Nephron progenitor cell (in vitro differentiated cells): ENCODE data around the gene ACE.

Source experiments
- DNase-seq: peaks from one replicate; pipeline ENCODE4 v3.0.0; 2021
- H3K27ac Mint-ChIP-seq: 2 replicates; pipeline ENCODE4 v1.8.0; 2021; ENCODE audit warnings: mild to moderate bottlenecking, moderate library complexity, mixed read lengths
- H3K27me3 Mint-ChIP-seq: 2 replicates; pipeline ENCODE4 v1.8.0; 2021; ENCODE audit warnings: mild to moderate bottlenecking, low read depth, mixed read lengths; ENCODE audit not compliant: poor library complexity
- H3K36me3 Mint-ChIP-seq: 2 replicates; pipeline ENCODE4 v1.8.0; 2021; ENCODE audit warnings: low read depth, mixed read lengths
- H3K4me1 Mint-ChIP-seq: 2 replicates; pipeline ENCODE4 v1.8.0; 2021; ENCODE audit warnings: mixed read lengths
- H3K4me3 Mint-ChIP-seq: 2 replicates; pipeline ENCODE4 v1.8.0; 2021; ENCODE audit warnings: mild to moderate bottlenecking, moderate library complexity, mixed read lengths
- H3K9me3 Mint-ChIP-seq: 2 replicates; pipeline ENCODE4 v1.8.0; 2021; ENCODE audit warnings: mild to moderate bottlenecking, moderate library complexity, mixed read lengths
- CTCF ChIP-seq: fragments of 200-600 bp; sonication (generic); IDR thresholded peaks from 2 replicates; pipeline ENCODE4 v1.5.0; 2021; ENCODE audit warnings: antibody characterized with exemption

ACE gene

GRCh38 chr17:63482509-63482908, 5.6 kb downstream of the ACE start:
- Mint-ChIP-seq H3K9me3 (no peaks in the 10 kb centered on the region), H3K27me3 (peaks cover 25% of the 10 kb centered on the region), H3K4me3 (no peak overlapping the region), H3K36me3 (no peaks in the 10 kb centered on the region), H3K4me1 (peaks cover 11% of the 10 kb centered on the region), H3K27ac (no peak overlapping the region)
- DNase-seq, result no peak
- no peak for TF ChIP-seq CTCF

- peaks cover 21% of the 10 kb centered on the region for H3K27me3 Mint-ChIP-seq
- peaks cover 6% of the 10 kb centered on the region for H3K4me1 Mint-ChIP-seq
- TF ChIP-seq CTCF, result no peak
- no peaks in the 10 kb centered on the region for H3K9me3 Mint-ChIP-seq
- no peak for DNase-seq
- no peak overlapping the region for H3K4me3 Mint-ChIP-seq
- no peaks in the 10 kb centered on the region for H3K36me3 Mint-ChIP-seq
- H3K27ac Mint-ChIP-seq, result no peak overlapping the region
These were observed 6.2 kb downstream of the ACE start for GRCh38 chr17:63483038-63483437.

- no peak for DNase-seq
- peaks cover 12% of the 10 kb centered on the region for H3K27me3 Mint-ChIP-seq
- H3K27ac Mint-ChIP-seq, result no peak overlapping the region
- no peak for TF ChIP-seq CTCF
- no peaks in the 10 kb centered on the region for H3K9me3 Mint-ChIP-seq
- no peak overlapping the region for H3K4me3 Mint-ChIP-seq
- no peaks in the 10 kb centered on the region for H3K36me3 Mint-ChIP-seq
- H3K4me1 Mint-ChIP-seq, result peaks cover 2% of the 10 kb centered on the region
These were observed 7.1 kb downstream of the ACE start for GRCh38 chr17:63483655-63484575.

- H3K9me3 Mint-ChIP-seq, result no peaks in the 10 kb centered on the region
- H3K4me1 Mint-ChIP-seq, result no peaks in the 10 kb centered on the region
- H3K36me3 Mint-ChIP-seq, result no peaks in the 10 kb centered on the region
- no peak for DNase-seq
- H3K27me3 Mint-ChIP-seq, result peaks cover 4% of the 10 kb centered on the region
- TF ChIP-seq CTCF, result no peak
- no peak overlapping the region for H3K4me3 Mint-ChIP-seq
- H3K27ac Mint-ChIP-seq, result no peak overlapping the region
These were observed 9.6 kb downstream of the ACE start for GRCh38 chr17:63486317-63487013.

- peaks cover 8% of the 10 kb centered on the region for H3K27me3 Mint-ChIP-seq
- no peaks in the 10 kb centered on the region for H3K4me1 Mint-ChIP-seq
- H3K27ac Mint-ChIP-seq, result no peak overlapping the region
- no peak for TF ChIP-seq CTCF
- DNase-seq, result no peak
- H3K9me3 Mint-ChIP-seq, result no peaks in the 10 kb centered on the region
- H3K36me3 Mint-ChIP-seq, result no peaks in the 10 kb centered on the region
- H3K4me3 Mint-ChIP-seq, result no peak overlapping the region
These were observed 10.1 kb downstream of the ACE start for GRCh38 chr17:63487014-63487339.
